ENCODE results near the gene IFT20.
A peak's percentile ranks its signal among the peaks of the same experiment; 100 is the strongest.

DNA sequence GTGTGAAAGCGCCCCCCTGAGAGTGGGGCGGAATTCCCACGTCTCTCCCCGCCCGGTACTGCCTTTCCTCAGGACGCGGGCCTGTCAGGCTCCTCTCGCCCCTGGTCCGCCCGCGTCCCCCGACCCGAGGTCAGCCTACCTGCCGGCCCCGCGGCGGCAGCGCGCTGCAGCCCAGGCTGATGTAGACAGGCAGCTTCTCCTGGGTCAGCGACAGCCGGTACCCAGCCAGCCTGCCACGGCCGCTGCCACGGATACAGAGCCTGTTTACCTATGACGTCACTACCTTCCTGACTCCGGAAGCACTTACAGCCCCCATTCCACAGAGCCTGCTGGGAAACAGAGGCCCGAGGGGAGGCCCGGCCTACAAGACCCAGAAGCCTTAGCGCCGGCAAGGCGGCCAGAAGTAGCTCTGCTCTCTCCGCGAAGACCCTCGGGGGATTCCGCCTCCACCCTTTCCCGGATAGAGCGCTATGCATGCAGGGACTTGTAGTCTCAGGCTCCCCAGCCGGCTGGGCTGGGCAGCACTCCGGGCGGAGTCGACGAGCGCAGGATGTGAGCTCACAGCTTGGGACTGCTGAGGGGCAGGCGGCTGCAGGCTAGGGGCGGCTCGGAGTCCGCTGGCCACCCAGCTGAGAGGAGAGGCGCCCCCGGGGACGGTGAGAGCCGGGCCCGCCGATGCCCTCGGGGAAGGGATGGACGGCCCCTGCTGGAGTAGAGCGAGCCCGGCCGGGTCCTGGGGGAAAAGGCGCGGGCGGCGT, at the start of gene IFT20, which contains the start of gene TNFAIP1:
- TF ChIP-seq, protein P1, sequence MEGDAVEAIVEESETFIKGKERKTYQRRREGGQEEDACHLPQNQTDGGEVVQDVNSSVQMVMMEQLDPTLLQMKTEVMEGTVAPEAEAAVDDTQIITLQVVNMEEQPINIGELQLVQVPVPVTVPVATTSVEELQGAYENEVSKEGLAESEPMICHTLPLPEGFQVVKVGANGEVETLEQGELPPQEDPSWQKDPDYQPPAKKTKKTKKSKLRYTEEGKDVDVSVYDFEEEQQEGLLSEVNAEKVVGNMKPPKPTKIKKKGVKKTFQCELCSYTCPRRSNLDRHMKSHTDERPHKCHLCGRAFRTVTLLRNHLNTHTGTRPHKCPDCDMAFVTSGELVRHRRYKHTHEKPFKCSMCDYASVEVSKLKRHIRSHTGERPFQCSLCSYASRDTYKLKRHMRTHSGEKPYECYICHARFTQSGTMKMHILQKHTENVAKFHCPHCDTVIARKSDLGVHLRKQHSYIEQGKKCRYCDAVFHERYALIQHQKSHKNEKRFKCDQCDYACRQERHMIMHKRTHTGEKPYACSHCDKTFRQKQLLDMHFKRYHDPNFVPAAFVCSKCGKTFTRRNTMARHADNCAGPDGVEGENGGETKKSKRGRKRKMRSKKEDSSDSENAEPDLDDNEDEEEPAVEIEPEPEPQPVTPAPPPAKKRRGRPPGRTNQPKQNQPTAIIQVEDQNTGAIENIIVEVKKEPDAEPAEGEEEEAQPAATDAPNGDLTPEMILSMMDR (IDR thresholded peaks at IDR 0.05), result no peak
- peak; percentile 34 for TF ChIP-seq POLR2A (IDR thresholded peaks at IDR 0.05)
